Measurements from ENCODE around the gene MTMR3.
"Not testable (repeated sequence)": the region's sequence is repeated elsewhere in the genome, so short reads cannot be mapped to it uniquely, and the experiment has no call there.

MTMR3 gene

DNA sequence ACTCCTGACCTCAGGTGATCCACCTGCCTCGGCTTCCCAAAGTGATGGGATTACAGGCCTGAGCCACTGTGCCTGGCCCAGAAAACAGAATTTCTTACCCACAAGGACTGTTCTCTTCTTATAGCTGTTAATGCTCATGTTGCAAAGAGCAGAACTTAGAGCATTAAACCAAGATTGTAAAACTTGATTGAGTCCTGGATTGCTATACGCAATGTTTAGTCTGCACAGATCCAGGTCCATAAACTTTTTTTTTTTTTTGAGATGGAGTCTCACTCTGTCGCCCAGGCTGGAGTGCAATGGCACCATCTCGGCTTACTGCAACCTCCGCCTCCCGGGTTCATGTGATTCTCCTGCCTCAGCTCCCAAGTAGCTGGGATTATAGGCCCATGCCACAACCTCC, 178.1 kb downstream of the MTMR3 start:
- DNase-seq, result not testable (repeated sequence)

- DNase-seq, result no peak
Observed at GRCh38 chr22:30062259-30062658, 179.3 kb downstream of the MTMR3 start.

DNA sequence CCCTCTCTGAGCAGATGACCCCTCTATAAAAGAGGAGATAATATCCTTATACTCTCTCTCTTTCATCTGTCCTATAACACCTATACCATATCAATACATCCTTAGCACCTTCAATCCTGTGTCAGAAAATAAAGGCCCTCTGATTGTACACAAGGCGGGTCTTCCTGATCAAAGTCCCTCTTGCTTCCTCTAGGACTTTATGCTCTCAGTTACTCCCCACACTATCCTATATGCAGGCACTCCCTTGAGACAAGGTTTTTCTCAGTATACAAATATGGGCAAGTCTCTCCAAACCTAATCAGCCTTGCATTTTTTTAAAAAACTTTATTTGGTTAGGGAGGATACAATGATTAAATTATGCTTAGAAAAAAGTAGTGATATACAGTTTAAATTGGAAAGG, 180.0 kb downstream of the MTMR3 start:
- DNase-seq, result no peak

DNA sequence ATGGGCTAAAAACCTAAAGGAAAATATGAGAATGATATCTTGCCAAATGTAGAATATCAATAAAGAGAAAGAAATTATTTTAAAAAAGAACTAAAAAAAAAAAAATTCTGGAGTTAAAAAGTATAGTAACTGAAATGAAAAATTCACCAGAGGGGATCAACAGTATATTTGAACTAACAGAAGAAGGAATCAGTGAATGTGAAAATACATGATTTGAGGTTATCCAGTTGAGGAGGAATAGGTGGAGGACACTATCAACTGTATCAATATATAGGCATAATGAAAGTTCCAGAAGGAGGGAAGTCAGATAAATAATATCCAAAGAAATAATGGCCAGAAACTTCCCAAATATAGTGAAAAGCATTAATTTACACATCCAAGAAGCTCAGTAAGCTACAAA, 181.2 kb downstream of the MTMR3 start:
- DNase-seq, result no peak

- DNase-seq, result no peak
Observed at GRCh38 chr22:30073743-30074142, 190.8 kb downstream of the MTMR3 start.

DNA sequence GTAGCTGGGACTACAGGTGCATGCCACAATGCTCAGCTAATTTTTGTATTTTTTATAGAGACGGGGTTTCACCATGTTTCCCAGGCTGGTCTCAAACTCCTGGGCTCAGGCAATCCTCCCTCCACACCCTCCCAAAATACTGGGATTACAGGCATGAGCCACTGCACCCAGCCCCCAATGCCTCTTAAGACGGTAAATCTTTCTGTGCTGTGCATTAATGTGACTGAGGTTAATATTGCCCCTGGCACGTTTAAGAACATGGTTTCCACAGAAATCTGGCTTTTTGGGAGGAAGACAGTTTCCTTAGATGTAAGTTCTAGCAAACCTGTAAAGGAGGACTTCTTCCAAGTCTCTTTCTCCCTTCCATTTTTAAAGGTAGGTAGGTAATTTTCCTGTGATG, 191.2 kb downstream of the MTMR3 start:
- DNase-seq, result no peak

- no peak for DNase-seq
Observed at GRCh38 chr22:30074994-30075393, 192.0 kb downstream of the MTMR3 start.

DNA sequence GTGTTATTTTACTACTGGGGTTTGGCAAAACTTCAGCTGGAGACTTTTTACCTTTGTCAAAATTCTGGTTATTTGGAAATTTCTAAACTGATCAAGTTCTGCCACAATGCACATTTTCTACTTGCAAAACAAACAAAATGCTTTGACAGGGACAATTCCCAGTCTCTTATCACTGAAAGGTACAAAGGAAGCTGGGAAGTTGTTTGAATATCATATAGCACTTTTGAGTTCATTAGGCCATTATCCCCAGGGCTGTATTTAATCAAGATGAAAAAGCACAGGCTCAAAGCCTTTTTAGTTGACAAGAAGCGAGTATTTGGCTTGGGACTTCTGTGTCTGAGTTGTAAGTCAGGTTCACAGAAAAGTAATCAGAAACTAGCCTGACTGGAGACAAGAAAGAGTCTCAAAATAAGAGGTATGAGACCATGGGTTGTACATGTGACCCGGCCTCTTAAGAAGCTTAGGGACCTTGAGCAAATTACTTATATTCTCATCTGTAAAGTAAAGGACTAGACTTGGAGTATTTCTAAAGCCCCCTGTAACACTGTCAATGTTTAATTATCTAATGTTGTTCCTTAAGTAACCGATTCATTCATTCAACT, 194.4 kb downstream of the MTMR3 start:
- no peak for DNase-seq

- DNase-seq, result no peak
Observed at GRCh38 chr22:30078320-30079311, 195.6 kb downstream of the MTMR3 start.

- DNase-seq, result peak; percentile 93
Observed at GRCh38 chr22:30079952-30080533, 197.1 kb downstream of the MTMR3 start, which contains the start of gene HORMAD2. TSS of gene HORMAD2 (plus strand) at chr22:30080464. CDS start at chr22:30093953, 13,489 bp downstream.
